ENCODE data around the gene SETD1A. TPM values are rescaled to one million over a fixed set of nuclear protein-coding genes. Genes with fewer than 3 reads are reported as not detected.

The SETD1A gene
- total RNA-seq, 1 experiment from 2014 or later: 4.3 TPM

DNA sequence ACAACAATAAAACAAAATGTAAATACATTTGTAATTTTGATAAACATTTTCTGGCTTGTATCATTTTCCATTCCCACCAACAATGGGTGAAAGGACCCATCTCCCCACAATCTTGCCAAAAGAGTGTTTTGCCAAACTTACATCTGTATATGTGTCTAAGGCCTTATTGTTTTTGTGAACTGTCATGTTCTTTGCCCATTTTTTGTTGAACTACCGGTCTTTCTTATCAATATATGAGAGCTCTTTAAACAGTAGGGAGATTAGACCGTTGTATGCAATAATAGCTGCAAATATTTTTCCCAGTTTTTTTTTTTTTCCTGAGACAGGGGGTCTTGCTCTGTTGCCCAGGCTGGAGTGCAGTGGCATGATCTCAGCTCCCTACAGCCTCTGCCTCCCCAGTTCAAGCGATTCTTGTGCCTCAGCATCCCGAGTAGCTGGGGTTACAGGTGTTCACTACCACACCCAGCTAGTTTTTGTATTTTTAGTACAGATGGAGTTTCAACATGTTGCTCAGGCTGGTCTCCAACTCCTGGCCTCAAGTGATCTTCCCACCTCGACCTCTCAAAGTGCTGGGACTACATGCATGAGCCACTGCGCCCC lies 66.2 kb downstream of the SETD1A start:
- Histone ChIP-seq H3K27me3 (ENCODE audit: low read length) (no peaks in the 10 kb centered on the region), H3K79me2 (ENCODE audit: low read length) (no peaks in the 10 kb centered on the region), H3K9ac (ENCODE audit: low read length) (no peak overlapping the region), H3K27ac (ENCODE audit: low read length) (no peak overlapping the region), H3K36me3 (ENCODE audit: insufficient read depth, low read length) (no peaks in the 10 kb centered on the region), H4K20me1 (ENCODE audit: insufficient read depth, low read depth, low read length) (no peaks in the 10 kb centered on the region), H3K4me3 (ENCODE audit: low read length) (no peak overlapping the region), H2AFZ (ENCODE audit: low read length) (no peak overlapping the region), H3K4me2 (ENCODE audit: low read depth, low read length, poor library complexity, severe bottlenecking) (no peak overlapping the region), H3K4me1 (ENCODE audit: low read length) (no peaks in the 10 kb centered on the region), H3K9me3 (ENCODE audit: low read length) (no peaks in the 10 kb centered on the region), H3K9me2 (replicated peaks; ENCODE audit: insufficient read depth, low read length) (no peaks in the 10 kb centered on the region)
- no peak for DNase-seq

DNA sequence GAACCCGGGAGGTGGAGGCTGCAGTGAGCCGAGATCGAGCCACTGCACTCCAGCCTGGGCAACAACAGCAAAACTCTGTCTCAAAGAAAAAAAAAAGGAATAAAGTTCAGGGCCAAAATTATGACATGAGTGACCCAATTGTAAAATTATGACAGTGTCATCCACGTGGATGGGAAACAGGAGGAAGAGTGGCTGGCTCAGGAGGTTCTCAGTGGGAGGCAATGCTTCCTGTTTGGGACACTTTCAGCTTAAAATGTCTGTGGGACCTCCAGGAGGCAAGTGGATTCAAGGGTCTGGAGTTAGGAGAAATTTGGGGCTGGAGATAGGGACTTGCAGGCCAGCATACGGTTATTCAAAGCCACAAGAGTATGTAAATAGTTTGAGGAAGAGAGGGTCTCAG lies 67.8 kb downstream of the SETD1A start:
- Histone ChIP-seq H4K20me1 (ENCODE audit: insufficient read depth, low read depth, low read length) (no peaks in the 10 kb centered on the region), H2AFZ (ENCODE audit: low read length) (no peak overlapping the region), H3K79me2 (ENCODE audit: low read length) (no peaks in the 10 kb centered on the region), H3K27me3 (ENCODE audit: low read length) (no peaks in the 10 kb centered on the region), H3K4me1 (ENCODE audit: low read length) (no peaks in the 10 kb centered on the region), H3K9ac (ENCODE audit: low read length) (no peak overlapping the region), H3K4me2 (ENCODE audit: low read depth, low read length, poor library complexity, severe bottlenecking) (no peak overlapping the region), H3K27ac (ENCODE audit: low read length) (no peak overlapping the region), H3K9me2 (replicated peaks; ENCODE audit: insufficient read depth, low read length) (no peaks in the 10 kb centered on the region), H3K9me3 (ENCODE audit: low read length) (no peaks in the 10 kb centered on the region), H3K36me3 (ENCODE audit: insufficient read depth, low read length) (no peaks in the 10 kb centered on the region), H3K4me3 (ENCODE audit: low read length) (no peak overlapping the region)
- DNase-seq: no peak

DNA sequence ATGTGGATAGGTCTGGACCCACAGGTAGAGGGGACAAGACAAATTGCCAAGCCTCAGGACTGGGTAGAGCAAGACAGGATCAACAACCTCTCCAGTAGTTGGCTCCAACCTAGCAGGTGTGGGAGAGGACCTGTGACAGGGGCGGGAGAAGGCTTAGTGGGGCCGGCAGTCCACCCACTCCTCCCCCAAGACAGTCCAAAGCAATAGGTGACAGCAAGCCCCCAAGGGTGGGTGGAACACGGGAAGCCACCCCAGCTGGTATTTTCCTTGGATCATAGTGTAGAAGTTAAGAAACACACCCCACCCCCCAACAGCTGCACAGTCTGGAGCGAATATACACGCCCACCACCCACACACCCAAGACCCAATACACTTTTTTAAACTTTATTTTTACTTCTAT lies 71.7 kb downstream of the SETD1A start:
- H4K20me1 ChIP-seq (ENCODE audit: insufficient read depth, low read depth, low read length): no peaks in the 10 kb centered on the region
- no peaks in the 10 kb centered on the region for H3K27me3 ChIP-seq (ENCODE audit: low read length)
- no peaks in the 10 kb centered on the region for H3K36me3 ChIP-seq (ENCODE audit: insufficient read depth, low read length)
- H3K79me2 ChIP-seq (ENCODE audit: low read length): peaks cover under 1% of the 10 kb centered on the region; the same call in 1 of the 2 replicates
- H3K27ac ChIP-seq (ENCODE audit: low read length): no peak overlapping the region
- no peak overlapping the region for H3K9ac ChIP-seq (ENCODE audit: low read length)
- no peaks in the 10 kb centered on the region for H3K9me3 ChIP-seq (ENCODE audit: low read length)
- no peak overlapping the region for H2AFZ ChIP-seq (ENCODE audit: low read length)
- peaks cover 10% of the 10 kb centered on the region for H3K4me1 ChIP-seq (ENCODE audit: low read length)
- no peak overlapping the region for H3K4me2 ChIP-seq (ENCODE audit: low read depth, low read length, poor library complexity, severe bottlenecking)
- peak; percentile 37 for DNase-seq
- H3K9me2 ChIP-seq (replicated peaks; ENCODE audit: insufficient read depth, low read length): no peaks in the 10 kb centered on the region
- H3K4me3 ChIP-seq (ENCODE audit: low read length): no peak overlapping the region

DNA sequence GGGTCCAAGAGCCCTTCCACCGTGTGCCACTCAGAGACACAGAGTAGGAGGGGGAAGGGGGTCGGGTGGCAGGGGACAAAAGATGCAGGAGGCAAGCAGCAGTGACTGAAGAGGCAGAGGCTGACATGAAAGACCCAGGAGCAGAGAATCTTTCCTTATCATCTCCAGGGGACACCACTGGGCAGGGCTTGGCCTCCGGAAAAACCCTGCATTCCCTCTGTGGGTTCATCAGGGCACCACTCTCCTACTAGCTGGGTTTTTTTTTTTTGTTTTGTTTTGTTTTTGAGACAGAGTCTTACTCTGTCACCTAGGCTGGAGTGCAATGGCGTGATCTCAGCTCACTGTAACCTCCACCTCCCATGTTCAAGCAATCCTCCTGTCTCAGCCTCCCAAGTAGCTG lies 73.7 kb downstream of the SETD1A start:
- DNase-seq: no peak
- Histone ChIP-seq H3K79me2 (ENCODE audit: low read length) (peaks cover 4% of the 10 kb centered on the region; the same call in 1 of the 2 replicates), H3K4me2 (ENCODE audit: low read depth, low read length, poor library complexity, severe bottlenecking) (no peak overlapping the region), H3K4me1 (ENCODE audit: low read length) (peaks cover 14% of the 10 kb centered on the region), H3K27ac (ENCODE audit: low read length) (no peak overlapping the region), H3K9ac (ENCODE audit: low read length) (no peak overlapping the region), H3K9me2 (replicated peaks; ENCODE audit: insufficient read depth, low read length) (no peaks in the 10 kb centered on the region), H3K9me3 (ENCODE audit: low read length) (no peaks in the 10 kb centered on the region), H2AFZ (ENCODE audit: low read length) (no peak overlapping the region), H3K27me3 (ENCODE audit: low read length) (no peaks in the 10 kb centered on the region), H4K20me1 (ENCODE audit: insufficient read depth, low read depth, low read length) (no peaks in the 10 kb centered on the region), H3K36me3 (ENCODE audit: insufficient read depth, low read length) (no peaks in the 10 kb centered on the region), H3K4me3 (ENCODE audit: low read length) (no peak overlapping the region)

DNA sequence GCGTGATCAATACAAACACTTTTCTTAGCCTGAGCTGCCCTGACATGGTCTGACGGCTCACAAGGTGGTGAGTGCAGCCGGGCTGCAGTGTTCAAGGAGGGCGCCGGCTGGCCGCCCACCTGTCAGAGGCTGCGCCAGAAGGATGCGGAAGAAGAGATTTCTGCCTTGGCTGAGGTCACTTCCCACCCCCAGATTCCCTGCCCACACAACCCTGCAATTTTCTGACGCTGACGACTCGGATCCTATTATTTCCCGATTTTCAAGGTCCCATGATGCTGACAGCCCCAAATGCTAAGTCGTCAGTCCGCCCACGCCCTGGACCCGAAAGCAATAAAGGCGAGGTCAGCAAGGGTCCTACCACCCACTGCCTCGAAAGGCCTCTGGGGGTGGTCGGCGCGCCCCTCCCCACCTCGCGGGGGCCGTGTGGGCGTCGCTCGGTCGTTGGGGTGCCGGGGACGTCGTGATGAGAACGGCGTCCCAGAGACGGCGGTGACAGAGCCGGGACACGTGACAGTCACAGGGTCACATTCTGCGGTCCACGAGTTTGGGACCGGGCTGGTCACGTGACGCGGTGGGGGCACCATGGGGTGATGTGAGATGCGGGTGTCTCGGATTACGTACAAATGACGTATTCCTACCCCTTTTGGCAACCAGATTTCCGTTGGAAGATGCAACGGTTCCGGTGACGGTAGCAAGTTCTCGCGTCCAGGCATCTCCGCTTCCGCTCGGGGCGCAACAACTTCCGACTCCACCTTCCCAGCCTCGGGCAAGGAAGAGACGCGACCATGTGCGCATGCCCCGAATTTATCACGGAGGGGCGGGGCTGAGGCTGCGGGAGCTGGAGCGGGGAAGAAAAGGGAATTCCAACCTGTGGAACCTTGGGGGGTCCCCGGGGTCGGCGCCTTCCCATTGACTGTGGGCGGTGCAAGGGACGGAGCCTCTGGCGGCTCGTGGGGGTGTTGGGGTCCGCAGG lies 75.5 kb downstream of the SETD1A start, which contains the start of gene STX4:
Gene STX4 (plus strand): TSS at position 823 of the 973 bp plus-strand sequence. CDS start 248 bp downstream, outside the sequence.
- H3K9me3 ChIP-seq (ENCODE audit: low read length): no peaks in the 10 kb centered on the region
- no peaks in the 10 kb centered on the region for H3K27me3 ChIP-seq (ENCODE audit: low read length)
- H3K4me3 ChIP-seq (ENCODE audit: low read length): peak within 1 kb of the TSS; percentile 91
- H3K9ac ChIP-seq (ENCODE audit: low read length): peak within 1 kb of the TSS; percentile 80
- no peaks in the 10 kb centered on the region for H3K9me2 ChIP-seq (replicated peaks; ENCODE audit: insufficient read depth, low read length)
- H3K36me3 ChIP-seq (ENCODE audit: insufficient read depth, low read length): no peaks in the 10 kb centered on the region
- peak; percentile 97 for DNase-seq
- peak within 1 kb of the TSS; percentile 90 for H3K4me2 ChIP-seq (ENCODE audit: low read depth, low read length, poor library complexity, severe bottlenecking)
- H3K4me1 ChIP-seq (ENCODE audit: low read length): peaks cover 14% of the 10 kb centered on the region
- no peak within 1 kb of the TSS for H3K27ac ChIP-seq (ENCODE audit: low read length)
- H2AFZ ChIP-seq (ENCODE audit: low read length): peak within 1 kb of the TSS; percentile 98
- H4K20me1 ChIP-seq (ENCODE audit: insufficient read depth, low read depth, low read length): no peaks in the 10 kb centered on the region
- H3K79me2 ChIP-seq (ENCODE audit: low read length): peaks cover 4% of the 10 kb centered on the region; the same call in 1 of the 2 replicates

DNA sequence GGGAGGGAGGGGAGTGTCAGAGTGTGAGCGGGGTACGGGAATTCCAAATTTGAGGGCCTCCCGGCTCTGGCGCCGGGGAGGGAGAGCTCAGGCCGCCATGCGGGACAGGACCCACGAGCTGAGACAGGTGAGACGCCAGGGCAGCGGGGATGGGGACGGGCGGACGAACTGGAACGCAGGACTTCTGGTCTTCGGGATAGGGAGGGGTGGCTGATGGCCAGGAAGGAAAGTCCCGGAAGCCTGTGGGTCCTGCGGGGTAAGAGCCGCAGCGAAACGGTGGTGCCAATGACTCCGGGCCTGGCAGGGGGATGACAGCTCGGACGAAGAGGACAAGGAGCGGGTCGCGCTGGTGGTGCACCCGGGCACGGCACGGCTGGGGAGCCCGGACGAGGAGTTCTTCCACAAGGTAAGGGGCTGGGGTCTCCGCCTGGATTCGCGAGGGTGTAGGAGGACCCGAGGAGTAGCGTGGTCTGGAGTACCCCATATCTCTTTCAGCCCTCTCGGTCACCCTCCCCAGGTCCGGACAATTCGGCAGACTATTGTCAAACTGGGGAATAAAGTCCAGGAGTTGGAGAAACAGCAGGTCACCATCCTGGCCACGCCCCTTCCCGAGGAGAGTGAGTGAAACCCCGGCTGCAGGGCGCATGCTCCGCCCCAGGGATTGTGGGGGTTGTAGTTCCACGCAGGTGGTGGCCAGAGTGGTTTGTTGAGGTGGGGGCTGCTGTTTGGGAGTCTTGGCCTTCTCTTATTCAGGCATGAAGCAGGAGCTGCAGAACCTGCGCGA lies 76.3 kb downstream of the SETD1A start:
- Histone ChIP-seq H2AFZ (ENCODE audit: low read length) (peak overlapping the region; percentile 93), H3K27ac (ENCODE audit: low read length) (no peak overlapping the region), H3K9ac (ENCODE audit: low read length) (peak overlapping the region; percentile 80), H3K79me2 (ENCODE audit: low read length) (peaks cover 4% of the 10 kb centered on the region; the same call in 1 of the 2 replicates), H3K27me3 (ENCODE audit: low read length) (no peaks in the 10 kb centered on the region), H3K36me3 (ENCODE audit: insufficient read depth, low read length) (no peaks in the 10 kb centered on the region), H3K4me1 (ENCODE audit: low read length) (peaks cover 14% of the 10 kb centered on the region), H3K9me3 (ENCODE audit: low read length) (no peaks in the 10 kb centered on the region), H3K4me3 (ENCODE audit: low read length) (peak overlapping the region; percentile 91), H4K20me1 (ENCODE audit: insufficient read depth, low read depth, low read length) (no peaks in the 10 kb centered on the region), H3K9me2 (replicated peaks; ENCODE audit: insufficient read depth, low read length) (no peaks in the 10 kb centered on the region), H3K4me2 (ENCODE audit: low read depth, low read length, poor library complexity, severe bottlenecking) (peak overlapping the region; percentile 90)
- DNase-seq: peak; percentile 91
